Transverse colon (tissue), 4 donors: ENCODE data around the gene CHCHD6.

ENCODE experiments used
- EP300 ChIP-seq: sonication (generic); formaldehyde crosslinking; IDR thresholded peaks from one replicate; pipeline ENCODE4 v1.6.1; 2017; ENCODE audit warnings: antibody characterized with exemption, low read depth
- POLR2A ChIP-seq: fragments of 450-650 bp; IDR thresholded peaks from one replicate; pipeline ENCODE4 v1.6.1; 2016; ENCODE audit warnings: antibody characterized with exemption, mild to moderate bottlenecking, moderate library complexity
- POLR2AphosphoS5 ChIP-seq, 3 donors: sonication (generic); formaldehyde crosslinking; IDR thresholded peaks; one replicate each; pipeline ENCODE4 v1.6.1; 2016; ENCODE audit warnings: antibody characterized with exemption in 3 of 3
- TF ChIP-seq, protein P1 (sequence below), 5 experiments: fragments of 200-600 bp in 3 of 5; fragments of 450-650 bp in 2 of 5; sonication (generic) in 3 of 5; IDR thresholded peaks; 1 replicate in 2 of 5; 2 replicates in 3 of 5; pipeline ENCODE4 v1.5.1; 2016 to 2017; ENCODE audit warnings: antibody characterized with exemption in 5 of 5, inconsistent platforms in 3 of 5, mild to moderate bottlenecking in 2 of 5, moderate library complexity in 1 of 5

DNA sequence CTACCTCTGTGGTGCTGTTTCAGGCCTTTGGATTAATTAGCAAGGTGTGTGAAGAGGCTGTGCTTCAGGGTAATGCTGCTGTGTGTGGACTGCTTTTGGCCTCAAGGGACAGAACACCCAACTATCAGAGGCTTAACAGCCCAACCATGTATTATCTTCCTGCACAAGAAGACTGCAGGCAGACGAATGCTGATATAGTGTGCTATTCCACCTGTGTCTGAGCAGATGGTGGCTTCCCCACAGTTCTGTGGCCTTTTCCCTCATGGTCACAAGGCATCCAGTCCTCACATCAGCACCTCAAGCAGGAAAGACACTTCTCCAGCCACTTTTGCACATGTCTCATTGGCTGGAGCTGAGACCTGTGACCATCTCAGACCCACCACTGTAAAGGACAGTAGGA, 76.6 kb downstream of the CHCHD6 start:
- TF ChIP-seq, protein P1, sequence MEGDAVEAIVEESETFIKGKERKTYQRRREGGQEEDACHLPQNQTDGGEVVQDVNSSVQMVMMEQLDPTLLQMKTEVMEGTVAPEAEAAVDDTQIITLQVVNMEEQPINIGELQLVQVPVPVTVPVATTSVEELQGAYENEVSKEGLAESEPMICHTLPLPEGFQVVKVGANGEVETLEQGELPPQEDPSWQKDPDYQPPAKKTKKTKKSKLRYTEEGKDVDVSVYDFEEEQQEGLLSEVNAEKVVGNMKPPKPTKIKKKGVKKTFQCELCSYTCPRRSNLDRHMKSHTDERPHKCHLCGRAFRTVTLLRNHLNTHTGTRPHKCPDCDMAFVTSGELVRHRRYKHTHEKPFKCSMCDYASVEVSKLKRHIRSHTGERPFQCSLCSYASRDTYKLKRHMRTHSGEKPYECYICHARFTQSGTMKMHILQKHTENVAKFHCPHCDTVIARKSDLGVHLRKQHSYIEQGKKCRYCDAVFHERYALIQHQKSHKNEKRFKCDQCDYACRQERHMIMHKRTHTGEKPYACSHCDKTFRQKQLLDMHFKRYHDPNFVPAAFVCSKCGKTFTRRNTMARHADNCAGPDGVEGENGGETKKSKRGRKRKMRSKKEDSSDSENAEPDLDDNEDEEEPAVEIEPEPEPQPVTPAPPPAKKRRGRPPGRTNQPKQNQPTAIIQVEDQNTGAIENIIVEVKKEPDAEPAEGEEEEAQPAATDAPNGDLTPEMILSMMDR (IDR thresholded peaks at IDR 0.05): no peak
- TF ChIP-seq POLR2A (no peak), POLR2AphosphoS5 (IDR thresholded peaks at IDR 0.05) (no peak), EP300 (no peak)
